ENCODE data around the gene CEP131.

The CEP131 gene

GRCh38 chr17:81161536-81161935, 61.2 kb downstream of the CEP131 start:
- no peak for DNase-seq (ENCODE audit: extremely low spot score)
- ChIA-PET CTCF (no interaction called here), POLR2A (no interaction called here)
- TF ChIP-seq ARNT (IDR thresholded peaks at IDR 0.05) (no peak), SP1 (IDR thresholded peaks at IDR 0.05) (no peak), FOXA1 (IDR thresholded peaks at IDR 0.05) (no peak), CTBP1 (IDR thresholded peaks at IDR 0.05; ENCODE audit: borderline replicate concordance) (no peak), FOXK2 (IDR thresholded peaks at IDR 0.05) (no peak), ELF4 (IDR thresholded peaks at IDR 0.05) (no peak), BHLHE40 (IDR thresholded peaks at IDR 0.05; ENCODE audit: borderline replicate concordance) (no peak), FOXM1 (IDR thresholded peaks at IDR 0.05; ENCODE audit: borderline replicate concordance) (no peak), TARDBP (IDR thresholded peaks at IDR 0.05) (no peak), HDGF (IDR thresholded peaks at IDR 0.05; ENCODE audit: borderline replicate concordance) (no peak), NFRKB (IDR thresholded peaks at IDR 0.05) (no peak), ZNF384 (IDR thresholded peaks at IDR 0.05) (no peak), SUZ12 (IDR thresholded peaks at IDR 0.05) (no peak), LEF1 (IDR thresholded peaks at IDR 0.05; ENCODE audit: borderline replicate concordance) (no peak), L3MBTL2 (conservative IDR thresholded peaks at IDR 0.05) (no peak)
- TF ChIP-seq, protein P1, sequence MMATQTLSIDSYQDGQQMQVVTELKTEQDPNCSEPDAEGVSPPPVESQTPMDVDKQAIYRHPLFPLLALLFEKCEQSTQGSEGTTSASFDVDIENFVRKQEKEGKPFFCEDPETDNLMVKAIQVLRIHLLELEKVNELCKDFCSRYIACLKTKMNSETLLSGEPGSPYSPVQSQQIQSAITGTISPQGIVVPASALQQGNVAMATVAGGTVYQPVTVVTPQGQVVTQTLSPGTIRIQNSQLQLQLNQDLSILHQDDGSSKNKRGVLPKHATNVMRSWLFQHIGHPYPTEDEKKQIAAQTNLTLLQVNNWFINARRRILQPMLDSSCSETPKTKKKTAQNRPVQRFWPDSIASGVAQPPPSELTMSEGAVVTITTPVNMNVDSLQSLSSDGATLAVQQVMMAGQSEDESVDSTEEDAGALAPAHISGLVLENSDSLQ (IDR thresholded peaks at IDR 0.05), result no peak

DNA sequence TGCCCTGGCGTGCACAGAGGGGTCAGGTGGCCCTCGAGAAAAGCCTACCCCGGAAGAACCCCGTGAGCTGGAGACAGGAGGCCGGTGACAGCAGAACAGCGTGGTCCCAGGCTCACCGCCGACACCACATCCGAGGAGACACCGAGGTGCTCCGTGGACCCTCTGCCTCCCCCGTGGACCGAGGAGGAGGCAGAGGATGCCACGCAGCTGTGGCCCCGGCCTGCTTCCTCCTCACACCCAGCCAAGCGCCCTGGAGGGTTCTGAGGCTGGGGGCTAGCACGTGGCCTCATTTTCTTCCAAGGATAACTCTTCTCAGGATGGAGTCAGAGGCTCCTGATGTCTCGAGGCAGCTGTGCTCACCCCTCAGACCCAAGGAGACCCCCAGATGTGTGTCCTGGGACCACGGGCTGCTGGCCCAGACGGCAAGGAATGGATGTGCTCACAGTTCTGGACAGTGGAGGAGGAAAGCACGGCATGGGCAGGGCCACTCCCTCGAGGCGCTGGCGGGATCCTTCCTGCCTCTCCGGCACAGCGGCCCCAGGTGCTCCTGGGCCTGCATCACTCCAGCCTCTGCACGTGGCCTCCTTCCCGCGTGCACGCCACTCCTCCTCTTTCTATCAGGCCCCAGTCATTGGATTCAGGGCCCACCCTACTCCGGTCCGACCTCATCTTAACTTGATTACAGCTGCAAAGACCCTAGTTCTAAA, 61.9 kb downstream of the CEP131 start:
- CTCF ChIA-PET, result no interaction called here
- POLR2A ChIA-PET, result no interaction called here
- TF ChIP-seq BHLHE40 (IDR thresholded peaks at IDR 0.05; ENCODE audit: borderline replicate concordance), result no peak
- TF ChIP-seq, protein P1 (IDR thresholded peaks at IDR 0.05), result no peak
- no peak for DNase-seq (ENCODE audit: extremely low spot score)

GRCh38 chr17:81160306-81160705, 62.5 kb downstream of the CEP131 start:
- ChIA-PET CTCF (no interaction called here), POLR2A (no interaction called here)
- TF ChIP-seq SP1 (IDR thresholded peaks at IDR 0.05), result no peak
- TF ChIP-seq FOXA1 (IDR thresholded peaks at IDR 0.05), result no peak
- DNase-seq (ENCODE audit: extremely low spot score), result no peak

GRCh38 chr17:81159611-81160265, 63.0 kb downstream of the CEP131 start:
- ChIA-PET POLR2A (no interaction called here), CTCF (no interaction called here)
- no peak for TF ChIP-seq BHLHE40 (IDR thresholded peaks at IDR 0.05; ENCODE audit: borderline replicate concordance)
- no peak for TF ChIP-seq ARNT (IDR thresholded peaks at IDR 0.05)
- TF ChIP-seq LEF1 (IDR thresholded peaks at IDR 0.05; ENCODE audit: borderline replicate concordance), result no peak
- TF ChIP-seq NFRKB (IDR thresholded peaks at IDR 0.05), result no peak
- TF ChIP-seq FOXM1 (IDR thresholded peaks at IDR 0.05; ENCODE audit: borderline replicate concordance), result no peak
- TF ChIP-seq FOXK2 (IDR thresholded peaks at IDR 0.05), result no peak
- TF ChIP-seq FOXA1 (IDR thresholded peaks at IDR 0.05), result no peak
- no peak for TF ChIP-seq SUZ12 (IDR thresholded peaks at IDR 0.05)
- TF ChIP-seq CTBP1 (IDR thresholded peaks at IDR 0.05; ENCODE audit: borderline replicate concordance), result no peak
- no peak for TF ChIP-seq SP1 (IDR thresholded peaks at IDR 0.05)
- no peak for TF ChIP-seq HDGF (IDR thresholded peaks at IDR 0.05; ENCODE audit: borderline replicate concordance)
- TF ChIP-seq ELF4 (IDR thresholded peaks at IDR 0.05), result no peak
- TF ChIP-seq, protein P1 (IDR thresholded peaks at IDR 0.05), result no peak
- no peak for TF ChIP-seq L3MBTL2 (conservative IDR thresholded peaks at IDR 0.05)
- no peak for TF ChIP-seq ZNF384 (IDR thresholded peaks at IDR 0.05)
- no peak for TF ChIP-seq TARDBP (IDR thresholded peaks at IDR 0.05)
- DNase-seq (ENCODE audit: extremely low spot score), result no peak

DNA sequence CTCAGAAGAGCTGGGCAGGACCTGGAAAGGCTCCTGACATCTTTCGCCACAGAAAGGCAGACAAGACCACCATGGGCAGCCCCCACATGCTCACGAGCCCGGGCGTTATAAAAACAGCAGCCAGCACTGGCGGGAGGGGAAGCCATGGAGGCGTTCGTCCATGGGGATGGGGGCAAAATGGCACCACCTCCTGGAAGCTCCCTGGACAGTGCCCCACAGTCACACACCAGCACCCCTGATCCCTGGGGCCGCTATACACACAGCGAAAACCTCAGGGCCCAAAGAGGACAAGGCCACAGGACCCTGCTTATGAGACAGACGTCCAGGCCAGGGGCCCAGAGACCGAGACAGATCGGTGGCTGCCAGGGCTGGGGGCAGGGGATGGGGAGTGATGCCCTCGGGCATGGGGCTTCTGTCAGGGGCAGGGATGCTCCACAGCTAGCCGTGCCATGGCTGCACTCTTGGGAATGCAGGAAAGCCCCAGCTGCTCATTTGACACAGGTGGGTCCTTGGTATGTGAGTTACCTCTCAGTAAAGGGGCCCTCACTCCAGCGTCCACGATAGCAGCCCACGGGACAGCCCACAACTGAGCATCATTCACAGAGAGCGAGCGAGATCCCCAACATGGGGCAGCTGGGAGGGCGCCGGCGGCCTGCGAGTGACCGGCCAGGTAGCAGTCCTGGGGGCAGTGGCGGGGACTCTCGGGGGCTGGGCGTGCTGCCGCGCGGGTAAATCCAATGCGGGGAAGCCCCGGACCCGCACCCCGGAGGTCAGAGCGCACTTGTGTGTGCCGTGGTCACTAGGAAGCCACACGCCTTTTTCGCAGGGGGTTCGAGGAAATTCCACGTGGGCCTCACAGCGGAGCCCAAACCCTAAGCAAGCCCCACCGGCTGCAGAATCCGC, 63.8 kb downstream of the CEP131 start:
- ChIA-PET POLR2A (no interaction called here), CTCF (no interaction called here)
- no peak for TF ChIP-seq SP1 (IDR thresholded peaks at IDR 0.05)
- TF ChIP-seq NFRKB (IDR thresholded peaks at IDR 0.05), result no peak
- TF ChIP-seq BHLHE40 (IDR thresholded peaks at IDR 0.05; ENCODE audit: borderline replicate concordance), result no peak
- TF ChIP-seq, protein P1 (IDR thresholded peaks at IDR 0.05), result no peak
- TF ChIP-seq ZNF384 (IDR thresholded peaks at IDR 0.05), result no peak
- no peak for TF ChIP-seq FOXA1 (IDR thresholded peaks at IDR 0.05)
- TF ChIP-seq ELF4 (IDR thresholded peaks at IDR 0.05), result no peak
- TF ChIP-seq HDGF (IDR thresholded peaks at IDR 0.05; ENCODE audit: borderline replicate concordance), result no peak
- no peak for TF ChIP-seq FOXM1 (IDR thresholded peaks at IDR 0.05; ENCODE audit: borderline replicate concordance)
- TF ChIP-seq SUZ12 (IDR thresholded peaks at IDR 0.05), result no peak
- TF ChIP-seq FOXK2 (IDR thresholded peaks at IDR 0.05), result no peak
- DNase-seq (ENCODE audit: extremely low spot score), result no peak
